SJCRH30 (cell line): ENCODE measurements around the gene CACNA1E. TPM values are rescaled to one million over a fixed set of nuclear protein-coding genes. Genes with fewer than 3 reads are reported as not detected.
"Not testable (repeated sequence)": the region's sequence is repeated elsewhere in the genome, so short reads cannot be mapped to it uniquely, and the experiment has no call there.

Experiments
- DNase-seq, 2 experiments: peaks; one replicate each; pipeline ENCODE4 v3.0.0-alpha.2; 2015 to 2020
- H3K27ac ChIP-seq: fragments of 250-450 bp; sonication (Bioruptor Pico); 2 replicates; pipeline ENCODE4 v1.5.1; 2020; ENCODE audit warnings: mild to moderate bottlenecking, moderate library complexity
- H3K27me3 ChIP-seq: fragments of 250-450 bp; sonication (Bioruptor Pico); 2 replicates; pipeline ENCODE4 v1.5.1; 2020; ENCODE audit warnings: mild to moderate bottlenecking, moderate library complexity
- H3K36me3 ChIP-seq: fragments of 250-450 bp; sonication (Bioruptor Pico); 2 replicates; pipeline ENCODE4 v1.5.1; 2020; ENCODE audit warnings: mild to moderate bottlenecking, moderate library complexity
- H3K4me1 ChIP-seq: fragments of 250-450 bp; sonication (Bioruptor Pico); 2 replicates; pipeline ENCODE4 v1.5.1; 2020; ENCODE audit warnings: mild to moderate bottlenecking, moderate library complexity
- H3K4me3 ChIP-seq: fragments of 250-450 bp; sonication (Bioruptor Pico); 2 replicates; pipeline ENCODE4 v1.5.1; 2020; ENCODE audit warnings: mild to moderate bottlenecking, moderate library complexity
- H3K9me3 ChIP-seq: fragments of 250-450 bp; sonication (Bioruptor Pico); replicated peaks from 2 replicates; pipeline ENCODE4 v1.5.1; 2020; ENCODE audit warnings: mild to moderate bottlenecking, moderate library complexity
- total RNA-seq: library from RNA; depleted of rRNA; stranded (reverse); fragments of >200 nt; shearing (Covaris generic); gene quantifications from 2 replicates; pipeline ENCODE4 v1.2.3, GENCODE V29; 2014

Gene CACNA1E
- total RNA-seq, 1 experiment from 2014 or later: 0.02 TPM

- no peaks in the 10 kb centered on the region for H3K36me3 ChIP-seq
- H3K27me3 ChIP-seq: no peaks in the 10 kb centered on the region
- H3K4me3 ChIP-seq: no peak overlapping the region
- no peaks in the 10 kb centered on the region for H3K4me1 ChIP-seq
- H3K9me3 ChIP-seq: no peaks in the 10 kb centered on the region
- no peak overlapping the region for H3K27ac ChIP-seq
- no peak for DNase-seq
These were observed 365.8 kb downstream of the CACNA1E start for GRCh38 chr1:181849071-181849470.

GRCh38 chr1:181854212-181854611 lies 370.9 kb downstream of the CACNA1E start:
- not testable (repeated sequence) for DNase-seq, H3K36me3 ChIP-seq, H3K4me1 ChIP-seq, H3K27ac ChIP-seq, H3K9me3 ChIP-seq, H3K4me3 ChIP-seq, H3K27me3 ChIP-seq

DNA sequence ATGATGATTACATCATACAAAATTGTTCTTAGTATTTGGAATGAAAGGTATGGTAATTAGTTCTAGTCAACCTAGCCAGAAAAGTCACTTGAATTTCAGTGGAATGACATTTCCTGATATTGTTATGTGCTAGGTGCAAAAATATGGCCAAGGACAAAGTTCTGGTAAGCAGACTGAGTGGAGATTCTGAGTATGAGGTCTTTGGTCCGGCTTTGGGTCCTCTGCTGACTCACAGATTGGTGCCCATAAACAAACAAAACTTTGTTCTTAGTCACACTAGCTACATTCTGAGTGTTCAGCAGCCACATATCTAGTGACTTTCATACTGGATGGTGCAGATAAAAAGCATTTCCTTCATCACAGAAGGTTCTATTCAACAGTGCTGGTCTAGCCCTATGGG lies 372.1 kb downstream of the CACNA1E start:
- Histone ChIP-seq H3K27ac (no peak overlapping the region), H3K36me3 (no peaks in the 10 kb centered on the region), H3K4me1 (no peaks in the 10 kb centered on the region), H3K4me3 (no peak overlapping the region), H3K27me3 (no peaks in the 10 kb centered on the region), H3K9me3 (no peaks in the 10 kb centered on the region)
- DNase-seq: no peak
